Measurements from ENCODE around the gene FBXO24.

GRCh38 chr7:100585511-100586265 is 440 bp upstream of the FBXO24 start, which contains the start of gene LRCH4:
- TF ChIP-seq CHD1 (IDR thresholded peaks at IDR 0.05; ENCODE audit: low read depth, low read length): no peak
- no peak for TF ChIP-seq CTCF (conservative IDR thresholded peaks at IDR 0.05; ENCODE audit: low read depth, low read length)
- TF ChIP-seq CEBPB (IDR thresholded peaks at IDR 0.05; ENCODE audit: low read depth, low read length): no peak
- TF ChIP-seq RAD21 (IDR thresholded peaks at IDR 0.05; ENCODE audit: low read length): no peak
- TF ChIP-seq MXI1 (IDR thresholded peaks at IDR 0.05; ENCODE audit: borderline replicate concordance, low read depth, low read length): peak; percentile 37; the same call in 1 of the 2 replicates
- peak; percentile 98 for TF ChIP-seq POLR2A (IDR thresholded peaks at IDR 0.05; ENCODE audit: low read depth, low read length)
- TF ChIP-seq RFX5 (IDR thresholded peaks at IDR 0.05; ENCODE audit: low read depth, low read length): no peak

Measured in IMR-90 (cell line).